Right lobe of liver (tissue), 6 donors: ENCODE data around the gene TLL1. TPM values are rescaled to one million over a fixed set of nuclear protein-coding genes. Genes with fewer than 3 reads are reported as not detected.

Source experiments
- ATAC-seq, 4 donors: fragments of 200-7000 bp; cut with Tn5 transposase; one replicate each; pipeline ENCODE4 v1.9.1; 2020; ENCODE audit warnings: mild to moderate bottlenecking in 4 of 4, moderate library complexity in 4 of 4
- DNase-seq, 3 donors: peaks; one replicate each; pipeline ENCODE4 v3.0.0-alpha.2; 2020
- H3K27ac ChIP-seq, 3 donors: fragments of 200-600 bp; one replicate each; pipeline ENCODE4 v1.8.0; 2022
- H3K27me3 ChIP-seq, 2 donors: fragments of 200-600 bp; one replicate each; pipeline ENCODE4 v1.8.0; 2022
- H3K36me3 ChIP-seq, 4 donors: fragments of 200-600 bp; sonication (generic) in 1 of 4; one replicate each; pipeline versions ENCODE4 v1.5.1 to v1.8.0; 2017 to 2022; ENCODE audit warnings: control low read depth in 1 of 4
- H3K4me1 ChIP-seq, 4 donors: fragments of 200-600 bp; sonication (generic) in 1 of 4; one replicate each; pipeline versions ENCODE4 v1.5.1 to v1.8.0; 2017 to 2022; ENCODE audit warnings: control low read depth in 1 of 4
- H3K4me3 ChIP-seq, 3 donors: fragments of 200-600 bp; one replicate each; pipeline ENCODE4 v1.8.0; 2022
- H3K9me3 ChIP-seq, 4 donors: fragments of 200-600 bp; sonication (generic) in 1 of 4; one replicate each; pipeline versions ENCODE4 v1.5.1 to v1.8.0; 2017 to 2022; ENCODE audit warnings: control low read depth in 1 of 4
- CTCF ChIP-seq, 4 donors: fragments of 200-600 bp in 3 of 4; fragments of 450-650 bp in 1 of 4; IDR thresholded peaks; one replicate each; pipeline versions ENCODE4 v1.5.1 to v1.8.0; 2016 to 2022; ENCODE audit warnings: antibody characterized with exemption in 4 of 4, mild to moderate bottlenecking in 2 of 4
- POLR2A ChIP-seq: fragments of 450-650 bp; IDR thresholded peaks from one replicate; pipeline ENCODE4 v1.6.1; 2017; ENCODE audit warnings: antibody characterized with exemption, mild to moderate bottlenecking
- WGBS: methylation state at CpG from one replicate; pipeline ENCODE4 v1.1.6; 2018; ENCODE audit warnings: low coverage, low lambda C conversion rate; ENCODE audit not compliant: insufficient coverage; ENCODE audit errors: missing lambda C conversion rate; 5-methylcytosine and 5-hydroxymethylcytosine counted together
- intact Hi-C, 2 donors: fragments of 100-400 bp; cut with DNase I; formaldehyde crosslinking; loops; one replicate each; pipeline versions ENCODE4 v1.11.2 to v1.14.1; 2022
- total RNA-seq, 6 experiments: library from RNA; depleted of rRNA in 2 of 6; stranded (reverse); fragments of >200 nt in 2 of 6; fragmentation: NEBNext Ultra II Directional in 3 of 6; extraction: Animal tissue kit (Norgen Biotek cat#: 25700) in 3 of 6; gene quantifications; one replicate each; pipeline versions ENCODE4 v1.1.0 to v1.2.4, GENCODE V29; 2016 to 2023
- donor health status: DM: no; HTN: yes; CAD: no.
- donor health status: DM: no; HTN: no; CAD: no.
- donor health status: DM: no; HTN: no; CAD: no.
- donor health status: DM: no; HTN: yes; CAD: no.
- donor health status: DM: no; HTN: yes; CAD: no.

Gene TLL1
- total RNA-seq, 6 experiments from 2014 or later = 0.15 to 0.34 (median 0.26) TPM

- no peaks in the 10 kb centered on the region for H3K36me3 ChIP-seq
- DNase-seq (peak; percentile 46 to 63 (median 48)), ATAC-seq (peak; percentile 56 to 76 (median 63))
- intact Hi-C loops = no loop called here
- WGBS = 4% methylated on average over 27 of the region's 38 CpGs
- H3K27ac ChIP-seq = no peak overlapping the region
- TF ChIP-seq CTCF (IDR thresholded peaks at IDR 0.05) (no peak), POLR2A (no peak)
- no peaks in the 10 kb centered on the region for H3K9me3 ChIP-seq
- H3K4me1 ChIP-seq = peaks cover 0 to 26% (median 9%) of the 10 kb centered on the region in 4 donors
- peaks cover 0 to 4% of the 10 kb centered on the region in 2 donors for H3K27me3 ChIP-seq
- no peak overlapping the region for H3K4me3 ChIP-seq
Observed at GRCh38 chr4:165874791-165875371, 1.8 kb downstream of the TLL1 start.

DNA sequence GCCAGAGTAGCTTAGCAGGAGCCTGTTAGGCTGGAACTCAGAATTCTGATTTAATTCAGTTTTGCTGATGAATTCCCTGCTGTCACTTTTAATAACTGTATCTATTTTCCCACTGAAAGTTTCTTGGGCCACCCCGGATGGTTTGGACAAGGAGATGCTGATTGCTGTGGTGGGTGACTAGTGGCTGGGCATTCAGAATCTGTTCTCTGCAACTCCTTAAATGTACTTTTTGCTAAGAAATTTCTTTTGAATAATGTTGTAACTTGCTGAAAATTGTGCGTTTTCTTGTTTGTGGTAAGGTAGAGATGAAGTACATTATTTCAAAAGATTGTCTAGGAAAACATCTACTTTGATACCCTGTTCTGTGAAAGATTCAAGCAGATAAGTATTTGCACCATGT lies 2.4 kb downstream of the TLL1 start:
- no peak overlapping the region for H3K4me3 ChIP-seq
- ATAC-seq (no peak), DNase-seq (no peak)
- intact Hi-C loops = no loop called here
- 64% methylated on average over 2 of the region's 2 CpGs for WGBS
- peaks cover 0 to 26% (median 9%) of the 10 kb centered on the region in 4 donors for H3K4me1 ChIP-seq
- no peaks in the 10 kb centered on the region for H3K36me3 ChIP-seq
- H3K27ac ChIP-seq = no peak overlapping the region
- H3K27me3 ChIP-seq = peaks cover 0 to 4% of the 10 kb centered on the region in 2 donors
- TF ChIP-seq POLR2A = no peak
- TF ChIP-seq CTCF (IDR thresholded peaks at IDR 0.05) = no peak
- H3K9me3 ChIP-seq = no peaks in the 10 kb centered on the region

- Histone ChIP-seq H3K9me3 (no peaks in the 10 kb centered on the region), H3K27me3 (peaks cover 0 to 4% of the 10 kb centered on the region in 2 donors), H3K36me3 (no peaks in the 10 kb centered on the region), H3K27ac (no peak overlapping the region), H3K4me1 (peaks cover 0 to 26% (median 9%) of the 10 kb centered on the region in 4 donors), H3K4me3 (no peak overlapping the region)
- DNase-seq = no peak
- intact Hi-C loops = no loop called here
- 85% methylated on average over 2 of the region's 2 CpGs for WGBS
- TF ChIP-seq CTCF (IDR thresholded peaks at IDR 0.05) (no peak), POLR2A (no peak)
- no peak for ATAC-seq
Observed at GRCh38 chr4:165877286-165877685, 4.2 kb downstream of the TLL1 start.

DNA sequence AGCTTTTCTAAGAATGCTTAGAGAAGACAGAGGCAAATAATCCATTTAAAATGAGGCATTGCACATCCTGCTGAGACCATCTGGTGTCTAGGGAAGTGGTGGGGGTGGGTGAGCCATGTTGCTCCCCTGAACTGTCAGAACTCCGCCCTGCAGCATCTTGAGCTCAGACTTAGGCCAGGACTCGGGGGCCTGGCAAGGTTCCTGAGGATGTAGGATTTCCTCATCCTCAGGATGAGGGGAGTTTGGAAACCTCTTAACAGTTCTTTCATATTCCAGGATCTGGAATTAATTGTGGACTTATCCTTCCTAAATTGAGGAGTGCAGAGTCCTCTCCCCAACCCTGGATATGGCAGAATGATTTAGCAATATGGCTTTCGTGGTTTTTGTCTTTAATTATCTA lies 6.6 kb downstream of the TLL1 start:
- Histone ChIP-seq H3K27ac (no peak overlapping the region), H3K4me1 (peaks cover 0 to 4% (median 0%) of the 10 kb centered on the region in 4 donors), H3K36me3 (no peaks in the 10 kb centered on the region), H3K4me3 (no peak overlapping the region), H3K9me3 (no peaks in the 10 kb centered on the region), H3K27me3 (no peaks in the 10 kb centered on the region)
- no peak for ATAC-seq
- intact Hi-C loops = no loop called here
- WGBS = 35% methylated on average over 3 of the region's 3 CpGs
- no peak for DNase-seq
- no peak for TF ChIP-seq CTCF (IDR thresholded peaks at IDR 0.05)
- no peak for TF ChIP-seq POLR2A
